ENCODE measurements around the gene NXPE3.
A peak's percentile ranks its signal among the peaks of the same experiment; 100 is the strongest.

Gene NXPE3

DNA sequence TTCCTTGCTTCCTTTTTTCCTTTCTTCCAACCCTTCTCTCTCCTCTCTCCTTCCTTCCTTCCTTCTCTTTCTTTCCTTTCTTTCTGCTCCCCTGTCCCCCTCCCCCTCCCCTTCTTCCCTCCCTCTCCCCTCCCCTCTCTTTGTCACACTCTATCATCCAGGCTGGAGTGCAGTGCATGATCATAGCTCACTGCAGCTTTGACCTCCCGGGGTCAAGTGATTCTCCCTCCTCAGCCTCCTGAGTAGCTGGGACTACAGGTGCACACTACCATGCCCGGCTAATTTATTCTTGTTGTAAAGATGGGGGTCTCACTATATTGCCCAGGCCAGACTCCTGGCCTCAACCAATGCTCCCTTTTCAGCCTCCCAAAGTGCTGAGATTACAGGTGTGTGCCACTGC is 89.0 kb downstream of the NXPE3 start:
- TF ChIP-seq, protein P1, sequence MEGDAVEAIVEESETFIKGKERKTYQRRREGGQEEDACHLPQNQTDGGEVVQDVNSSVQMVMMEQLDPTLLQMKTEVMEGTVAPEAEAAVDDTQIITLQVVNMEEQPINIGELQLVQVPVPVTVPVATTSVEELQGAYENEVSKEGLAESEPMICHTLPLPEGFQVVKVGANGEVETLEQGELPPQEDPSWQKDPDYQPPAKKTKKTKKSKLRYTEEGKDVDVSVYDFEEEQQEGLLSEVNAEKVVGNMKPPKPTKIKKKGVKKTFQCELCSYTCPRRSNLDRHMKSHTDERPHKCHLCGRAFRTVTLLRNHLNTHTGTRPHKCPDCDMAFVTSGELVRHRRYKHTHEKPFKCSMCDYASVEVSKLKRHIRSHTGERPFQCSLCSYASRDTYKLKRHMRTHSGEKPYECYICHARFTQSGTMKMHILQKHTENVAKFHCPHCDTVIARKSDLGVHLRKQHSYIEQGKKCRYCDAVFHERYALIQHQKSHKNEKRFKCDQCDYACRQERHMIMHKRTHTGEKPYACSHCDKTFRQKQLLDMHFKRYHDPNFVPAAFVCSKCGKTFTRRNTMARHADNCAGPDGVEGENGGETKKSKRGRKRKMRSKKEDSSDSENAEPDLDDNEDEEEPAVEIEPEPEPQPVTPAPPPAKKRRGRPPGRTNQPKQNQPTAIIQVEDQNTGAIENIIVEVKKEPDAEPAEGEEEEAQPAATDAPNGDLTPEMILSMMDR (IDR thresholded peaks at IDR 0.05; ENCODE audit: low read length, missing control alignments): no peak
- DNase-seq (ENCODE audit: low read depth): no peak

DNA sequence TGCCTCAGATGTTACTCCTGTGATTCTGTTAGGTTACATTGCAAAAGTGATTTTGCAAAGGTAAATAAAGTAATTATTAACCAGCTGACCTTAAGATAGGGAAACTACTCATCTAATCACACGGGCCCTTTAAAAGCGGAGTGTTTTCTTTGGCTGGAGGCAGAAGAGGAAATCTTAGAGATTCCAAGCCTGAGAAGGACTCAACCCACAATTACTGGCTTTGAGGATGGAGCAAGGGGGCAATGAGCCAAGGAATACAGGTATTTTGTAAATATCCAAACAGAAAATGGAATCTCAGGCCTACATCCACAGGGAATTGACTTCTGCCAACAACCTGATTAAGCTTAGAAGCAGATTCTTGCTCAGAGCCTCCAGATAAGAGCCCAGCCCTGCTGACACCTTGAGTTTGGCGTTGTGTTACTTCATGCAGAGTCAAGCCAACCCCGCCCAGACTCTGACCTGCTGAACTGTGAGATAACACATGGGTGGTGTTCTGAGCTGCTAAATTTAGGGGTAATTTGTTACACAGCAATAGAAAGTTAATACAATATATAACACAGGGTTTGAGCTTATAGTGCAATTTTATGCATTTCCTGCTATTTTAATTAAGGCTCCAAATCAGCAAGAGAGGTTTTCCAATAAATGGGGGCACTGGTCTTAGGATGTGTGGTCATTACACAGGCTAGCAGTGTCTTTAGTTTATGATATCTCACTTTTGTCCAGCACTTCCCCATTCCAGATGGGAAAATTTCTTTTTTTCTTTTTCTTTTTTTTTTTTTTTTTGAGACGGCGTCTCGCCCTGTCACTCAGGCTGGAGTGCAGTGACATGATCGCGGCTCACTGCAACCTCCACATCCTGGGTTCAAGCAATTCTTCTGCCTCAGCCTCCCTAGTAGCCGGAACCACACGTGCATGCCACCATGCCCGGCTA is 89.8 kb downstream of the NXPE3 start:
- peak; percentile 61 for DNase-seq (ENCODE audit: low read depth)
- no peak overlapping the region for H3K4me3 ChIP-seq (replicated peaks; ENCODE audit: low read depth, low read length)
- TF ChIP-seq, protein P1 (IDR thresholded peaks at IDR 0.05; ENCODE audit: low read length, missing control alignments): no peak

More for the DNA sequence above, 89.0 kb downstream of the NXPE3 start:
- no peak overlapping the region for H3K4me3 ChIP-seq (replicated peaks; ENCODE audit: low read depth, low read length)

DNA sequence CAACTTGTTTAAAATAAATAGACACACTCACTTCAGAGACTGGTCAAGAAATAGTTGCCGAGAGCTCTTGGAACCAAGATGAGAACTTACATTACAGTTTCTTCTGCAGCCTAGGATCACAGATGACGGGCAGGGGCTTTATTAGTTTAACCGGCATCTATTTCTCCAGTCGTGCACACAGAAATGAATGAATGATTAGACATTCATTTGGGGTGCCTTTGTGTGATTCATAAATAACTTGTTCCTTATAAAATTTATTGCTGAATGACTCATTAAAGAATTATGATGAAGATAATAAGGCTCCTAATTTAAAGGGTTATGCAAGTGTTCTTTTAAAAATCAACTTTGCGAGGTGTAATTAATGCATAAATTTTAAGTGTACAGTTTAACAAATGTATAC is 91.1 kb downstream of the NXPE3 start:
- no peak overlapping the region for H3K4me3 ChIP-seq (replicated peaks; ENCODE audit: low read depth, low read length)
- DNase-seq (ENCODE audit: low read depth): no peak
- TF ChIP-seq, protein P1 (IDR thresholded peaks at IDR 0.05; ENCODE audit: low read length, missing control alignments): no peak

DNA sequence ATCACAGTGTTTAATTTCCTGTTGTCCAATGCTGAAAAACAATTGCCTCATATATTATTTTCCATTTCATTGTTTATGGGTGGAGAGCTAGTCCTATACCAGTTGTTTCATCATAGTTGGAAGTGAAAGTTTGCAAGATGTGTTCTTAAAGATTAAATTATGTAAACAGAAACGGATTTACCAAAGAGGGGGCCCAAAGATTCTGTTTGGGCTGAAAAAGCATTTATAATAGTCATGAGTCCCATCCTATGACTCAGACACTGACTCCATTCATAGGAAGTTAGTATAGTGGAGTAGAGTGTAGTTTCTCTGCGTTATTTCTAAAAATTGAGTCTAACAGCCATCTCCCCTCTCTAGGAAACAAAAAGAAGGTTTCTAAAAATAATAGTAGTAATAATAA is 94.6 kb downstream of the NXPE3 start:
- no peak overlapping the region for H3K4me3 ChIP-seq (replicated peaks; ENCODE audit: low read depth, low read length)
- TF ChIP-seq, protein P1 (IDR thresholded peaks at IDR 0.05; ENCODE audit: low read length, missing control alignments): no peak
- DNase-seq (ENCODE audit: low read depth): peak; percentile 73

DNA sequence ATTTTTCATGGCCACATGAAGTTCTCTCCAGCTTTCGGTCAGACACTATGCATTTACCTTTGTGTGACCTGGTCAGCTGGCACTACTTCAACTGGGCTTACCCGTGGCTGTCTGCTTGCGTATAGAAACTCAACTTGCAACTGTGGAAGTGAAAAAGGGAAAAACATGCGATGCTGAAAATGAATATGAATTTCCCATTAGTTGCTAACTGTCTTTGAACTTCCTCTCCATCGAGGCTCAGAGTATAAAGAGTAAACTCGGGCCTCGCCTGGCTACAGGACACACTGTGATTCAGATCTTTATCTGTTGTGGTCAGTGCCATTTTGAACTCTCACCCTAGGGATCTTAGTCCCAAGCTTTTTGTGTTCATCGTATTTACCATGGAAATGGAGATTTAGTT is 97.1 kb downstream of the NXPE3 start:
- H3K4me3 ChIP-seq (replicated peaks; ENCODE audit: low read depth, low read length): no peak overlapping the region
- TF ChIP-seq, protein P1 (IDR thresholded peaks at IDR 0.05; ENCODE audit: low read length, missing control alignments): no peak
- DNase-seq (ENCODE audit: low read depth): no peak
